CD14-positive monocyte (primary cell): ENCODE measurements around the gene HS6ST3. TPM values are rescaled to one million over a fixed set of nuclear protein-coding genes. Genes with fewer than 3 reads are reported as not detected.

ENCODE experiments used
- DNase-seq, 3 donors: peaks; one replicate each; pipeline ENCODE4 v3.0.0-alpha.2; 2011 to 2022
- H2AFZ ChIP-seq: 2 replicates; pipeline ENCODE4 v1.6.0; 2012; ENCODE audit warnings: mild to moderate bottlenecking, low read depth, low read length, inconsistent platforms; ENCODE audit not compliant: insufficient read depth, poor library complexity, severe bottlenecking
- H3K27ac ChIP-seq, 2 donors: 1 replicate in 1 of 2; 2 replicates in 1 of 2; pipeline ENCODE4 v1.5.1; 2012 to 2013; ENCODE audit warnings: low read length in 2 of 2, control low read depth in 1 of 2, inconsistent platforms in 1 of 2, low read depth in 1 of 2, mild to moderate bottlenecking in 1 of 2
- H3K27me3 ChIP-seq, 2 donors: one replicate each; pipeline versions ENCODE4 v1.6.0 to v1.6.1; 2011 to 2013; ENCODE audit warnings: low read length in 2 of 2; ENCODE audit not compliant: control insufficient read depth in 2 of 2, insufficient read depth in 2 of 2
- H3K36me3 ChIP-seq, 2 donors: replicated peaks in 1 of 2; 1 replicate in 1 of 2; 2 replicates in 1 of 2; pipeline versions ENCODE4 v1.5.1 to v1.6.1; 2012 to 2013; ENCODE audit warnings: low read length in 2 of 2, control low read depth in 1 of 2, inconsistent platforms in 1 of 2, mild to moderate bottlenecking in 1 of 2; ENCODE audit not compliant: insufficient read depth in 2 of 2, control insufficient read depth in 1 of 2
- H3K4me1 ChIP-seq, 2 donors: 1 replicate in 1 of 2; 2 replicates in 1 of 2; pipeline versions ENCODE4 v1.5.1 to v1.6.1; 2012 to 2013; ENCODE audit warnings: low read length in 2 of 2, control low read depth in 1 of 2, inconsistent platforms in 1 of 2, mild to moderate bottlenecking in 1 of 2, moderate library complexity in 1 of 2; ENCODE audit not compliant: insufficient read depth in 2 of 2, control insufficient read depth in 1 of 2
- H3K4me2 ChIP-seq: replicated peaks from 2 replicates; pipeline ENCODE3; 2012; ENCODE audit warnings: low read length, moderate library complexity, mild to moderate bottlenecking; ENCODE audit not compliant: poor library complexity, severe bottlenecking; ENCODE audit errors: extremely low read depth
- H3K4me3 ChIP-seq, 3 experiments: fragments of 200-600 bp in 1 of 3; sonication (generic) in 1 of 3; replicated peaks in 1 of 3; 1 replicate in 2 of 3; 2 replicates in 1 of 3; pipeline ENCODE4 v1.5.1; 2011 to 2013; ENCODE audit warnings: low read length in 3 of 3, mild to moderate bottlenecking in 3 of 3, control low read depth in 2 of 3, low read depth in 2 of 3, inconsistent platforms in 1 of 3, moderate library complexity in 1 of 3
- H3K79me2 ChIP-seq: 2 replicates; pipeline ENCODE4 v1.6.0; 2012; ENCODE audit warnings: mild to moderate bottlenecking, control low read depth, inconsistent platforms, low read length, moderate library complexity; ENCODE audit not compliant: insufficient read depth
- H3K9ac ChIP-seq: 2 replicates; pipeline ENCODE4 v1.6.0; 2017; ENCODE audit warnings: low read length, mild to moderate bottlenecking; ENCODE audit not compliant: insufficient read depth, poor library complexity, severe bottlenecking
- H3K9me3 ChIP-seq, 2 donors: replicated peaks in 1 of 2; 1 replicate in 1 of 2; 2 replicates in 1 of 2; pipeline versions ENCODE4 v1.5.1 to v1.6.1; 2012 to 2013; ENCODE audit warnings: low read length in 2 of 2, control low read depth in 1 of 2; ENCODE audit not compliant: control insufficient read depth in 1 of 2, insufficient read depth in 1 of 2
- H4K20me1 ChIP-seq: 2 replicates; pipeline ENCODE4 v1.6.0; 2012; ENCODE audit warnings: mild to moderate bottlenecking, low read length, control low read depth, moderate library complexity; ENCODE audit not compliant: insufficient read depth
- H3K27ac Mint-ChIP-seq, 7 donors: one replicate each; pipeline ENCODE4 v1.8.0; 2020; ENCODE audit warnings: mild to moderate bottlenecking in 7 of 7, mixed read lengths in 7 of 7, moderate library complexity in 6 of 7, inconsistent platforms in 2 of 7
- H3K27me3 Mint-ChIP-seq, 3 donors: one replicate each; pipeline ENCODE4 v1.8.0; 2021 to 2022; ENCODE audit warnings: low read depth in 3 of 3, mild to moderate bottlenecking in 3 of 3, mixed read lengths in 3 of 3, moderate library complexity in 3 of 3, inconsistent platforms in 1 of 3
- H3K36me3 Mint-ChIP-seq, 2 donors: one replicate each; pipeline ENCODE4 v1.8.0; 2020; ENCODE audit warnings: mixed read lengths in 2 of 2, inconsistent platforms in 1 of 2, mild to moderate bottlenecking in 1 of 2
- H3K4me1 Mint-ChIP-seq: one replicate; pipeline ENCODE4 v1.8.0; 2020; ENCODE audit warnings: mild to moderate bottlenecking, mixed read lengths
- H3K4me3 Mint-ChIP-seq, 2 donors: one replicate each; pipeline ENCODE4 v1.8.0; 2020; ENCODE audit warnings: mild to moderate bottlenecking in 2 of 2, mixed read lengths in 2 of 2, moderate library complexity in 1 of 2
- H3K9me3 Mint-ChIP-seq, 7 donors: one replicate each; pipeline ENCODE4 v1.8.0; 2020 to 2022; ENCODE audit warnings: mixed read lengths in 7 of 7, mild to moderate bottlenecking in 6 of 7, moderate library complexity in 6 of 7, inconsistent platforms in 2 of 7
- WGBS: methylation state at CpG from one replicate; pipeline ENCODE4 v1.1.5; 2013; ENCODE audit warnings: missing lambda C conversion rate; ENCODE audit not compliant: insufficient coverage; 5-methylcytosine and 5-hydroxymethylcytosine counted together
- intact Hi-C, 2 donors: fragments of 100-400 bp; cut with micrococcal nuclease; formaldehyde crosslinking; loops; one replicate each; pipeline versions ENCODE4 v1.15.0 to v1.15.1; 2023
- polyA plus RNA-seq, 3 donors: library from polyadenylated mRNA; depleted of rRNA in 1 of 3; unstranded in 2 of 3; stranded (reverse) in 1 of 3; fragments of 300-500 nt in 2 of 3; fragments of >200 nt in 1 of 3; fragmentation: Illumina TruSeq in 2 of 3; gene quantifications; 1 replicate in 2 of 3; 2 replicates in 1 of 3; pipeline ENCODE4 v1.2.3, GENCODE V29; 2012 to 2021
- TF ChIP-seq, protein P1 (sequence below): fragments of 200-600 bp; IDR thresholded peaks from one replicate; pipeline ENCODE4 v1.8.0; 2022; ENCODE audit warnings: antibody characterized with exemption, mild to moderate bottlenecking

The HS6ST3 gene
- polyA plus RNA-seq, 3 donors, result not detected

DNA sequence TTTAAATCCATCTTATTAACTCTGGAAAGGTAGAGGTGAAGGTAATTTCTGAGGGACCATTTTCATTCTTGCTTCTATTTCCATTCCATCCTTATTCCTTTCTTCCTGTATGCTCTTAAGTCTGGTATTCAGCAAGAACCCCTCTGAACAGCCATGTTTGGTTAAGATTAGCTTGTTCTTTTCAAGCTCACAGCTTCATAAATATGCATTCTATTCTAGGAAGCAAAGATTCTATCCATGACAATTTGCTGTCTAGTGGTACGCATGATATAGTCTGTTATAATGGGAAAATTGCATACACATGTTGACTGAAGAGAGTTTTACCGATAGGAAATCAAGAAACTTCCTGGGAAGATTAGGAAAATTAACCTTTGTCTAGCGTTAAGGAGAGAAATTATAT, 218.7 kb downstream of the HS6ST3 start:
- no peak for DNase-seq
- WGBS, result no CpG with 5 or more reads among the region's 3 CpGs

DNA sequence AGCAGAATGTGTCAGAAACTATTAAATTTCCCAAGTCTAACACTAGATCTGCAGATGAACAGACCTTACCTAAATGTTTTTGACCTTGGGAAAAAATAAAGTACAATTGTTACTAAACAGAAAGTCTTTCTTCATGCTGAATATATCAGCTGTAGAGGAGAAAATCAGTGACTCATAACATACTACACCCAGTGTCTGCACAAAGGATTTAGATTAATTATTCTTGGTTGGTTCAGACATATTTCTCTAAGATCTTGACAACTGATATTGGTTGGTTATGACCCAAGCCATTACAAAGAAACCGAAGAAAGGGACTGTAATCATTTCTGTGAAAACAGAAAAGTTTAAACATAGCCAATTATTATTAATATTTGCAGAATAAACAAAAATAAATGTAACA, 225.1 kb downstream of the HS6ST3 start:
- H3K27ac Mint-ChIP-seq, result no peak overlapping the region
- H3K4me1 Mint-ChIP-seq, result no peaks in the 10 kb centered on the region
- Histone ChIP-seq H2AFZ (no peak overlapping the region), H3K9me3 (no peaks in the 10 kb centered on the region), H3K79me2 (no peaks in the 10 kb centered on the region), H3K36me3 (no peaks in the 10 kb centered on the region), H3K27ac (no peak overlapping the region), H3K9ac (no peak overlapping the region), H3K4me3 (no peak overlapping the region), H4K20me1 (no peaks in the 10 kb centered on the region), H3K4me2 (no peak overlapping the region), H3K4me1 (no peaks in the 10 kb centered on the region), H3K27me3 (no peaks in the 10 kb centered on the region)
- intact Hi-C loops, result no loop called here
- TF ChIP-seq, protein P1, sequence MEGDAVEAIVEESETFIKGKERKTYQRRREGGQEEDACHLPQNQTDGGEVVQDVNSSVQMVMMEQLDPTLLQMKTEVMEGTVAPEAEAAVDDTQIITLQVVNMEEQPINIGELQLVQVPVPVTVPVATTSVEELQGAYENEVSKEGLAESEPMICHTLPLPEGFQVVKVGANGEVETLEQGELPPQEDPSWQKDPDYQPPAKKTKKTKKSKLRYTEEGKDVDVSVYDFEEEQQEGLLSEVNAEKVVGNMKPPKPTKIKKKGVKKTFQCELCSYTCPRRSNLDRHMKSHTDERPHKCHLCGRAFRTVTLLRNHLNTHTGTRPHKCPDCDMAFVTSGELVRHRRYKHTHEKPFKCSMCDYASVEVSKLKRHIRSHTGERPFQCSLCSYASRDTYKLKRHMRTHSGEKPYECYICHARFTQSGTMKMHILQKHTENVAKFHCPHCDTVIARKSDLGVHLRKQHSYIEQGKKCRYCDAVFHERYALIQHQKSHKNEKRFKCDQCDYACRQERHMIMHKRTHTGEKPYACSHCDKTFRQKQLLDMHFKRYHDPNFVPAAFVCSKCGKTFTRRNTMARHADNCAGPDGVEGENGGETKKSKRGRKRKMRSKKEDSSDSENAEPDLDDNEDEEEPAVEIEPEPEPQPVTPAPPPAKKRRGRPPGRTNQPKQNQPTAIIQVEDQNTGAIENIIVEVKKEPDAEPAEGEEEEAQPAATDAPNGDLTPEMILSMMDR, result no peak
- no peak for DNase-seq
- H3K4me3 Mint-ChIP-seq, result no peak overlapping the region
- peaks cover 0 to 3% (median 2%) of the 10 kb centered on the region in 7 donors for H3K9me3 Mint-ChIP-seq
- no CpG with 5 or more reads among the region's 1 CpG for WGBS
- H3K27me3 Mint-ChIP-seq, result no peaks in the 10 kb centered on the region
- H3K36me3 Mint-ChIP-seq, result no peaks in the 10 kb centered on the region

More for the DNA sequence above, 218.7 kb downstream of the HS6ST3 start:
- no peaks in the 10 kb centered on the region for H3K36me3 Mint-ChIP-seq
- Histone ChIP-seq H2AFZ (no peak overlapping the region), H3K27ac (no peak overlapping the region), H3K4me2 (no peak overlapping the region), H3K79me2 (no peaks in the 10 kb centered on the region), H3K36me3 (no peaks in the 10 kb centered on the region), H3K4me3 (no peak overlapping the region), H3K9ac (no peak overlapping the region), H4K20me1 (no peaks in the 10 kb centered on the region), H3K4me1 (no peaks in the 10 kb centered on the region), H3K9me3 (no peaks in the 10 kb centered on the region), H3K27me3 (no peaks in the 10 kb centered on the region)
- TF ChIP-seq, protein P1, result no peak
- H3K4me3 Mint-ChIP-seq, result no peak overlapping the region
- peaks cover 0 to 9% (median 2%) of the 10 kb centered on the region in 7 donors for H3K9me3 Mint-ChIP-seq
- H3K27me3 Mint-ChIP-seq, result no peaks in the 10 kb centered on the region
- H3K4me1 Mint-ChIP-seq, result no peaks in the 10 kb centered on the region
- intact Hi-C loops, result no loop called here
- no peak overlapping the region for H3K27ac Mint-ChIP-seq
